Stimulated activated CD4-positive, alpha-beta T cell treated with anti-CD3 and anti-CD28 coated beads, Interleukin-4, amount 100 ng/mL, for 48 hours (primary cell): ENCODE measurements around the gene KCND2.

ENCODE experiments used
- DNase-seq, 2 donors: peaks; one replicate each; pipeline ENCODE4 v3.0.0-alpha.2; 2020; ENCODE audit warnings: low read depth in 2 of 2

KCND2 gene

GRCh38 chr7:120311028-120311788 is 38.2 kb downstream of the KCND2 start:
- no peak for DNase-seq

GRCh38 chr7:120320218-120320961 is 47.4 kb downstream of the KCND2 start:
- DNase-seq: no peak

- DNase-seq: no peak
Measured at GRCh38 chr7:120327054-120327453, 54.1 kb downstream of the KCND2 start.

GRCh38 chr7:120332433-120332832 is 59.5 kb downstream of the KCND2 start:
- DNase-seq: no peak

- no peak for DNase-seq
Measured at GRCh38 chr7:120334475-120334874, 61.5 kb downstream of the KCND2 start.

- no peak for DNase-seq
Measured at GRCh38 chr7:120337308-120337907, 64.4 kb downstream of the KCND2 start.

- no peak for DNase-seq
Measured at GRCh38 chr7:120344276-120344675, 71.3 kb downstream of the KCND2 start.

- no peak for DNase-seq
Measured at GRCh38 chr7:120353171-120353570, 80.2 kb downstream of the KCND2 start.

GRCh38 chr7:120360918-120361317 is 87.9 kb downstream of the KCND2 start:
- no peak for DNase-seq

GRCh38 chr7:120363414-120363813 is 90.4 kb downstream of the KCND2 start:
- no peak for DNase-seq

- DNase-seq: no peak
Measured at GRCh38 chr7:120370954-120371353, 98.0 kb downstream of the KCND2 start.

- DNase-seq: no peak
Measured at GRCh38 chr7:120373174-120373573, 100.2 kb downstream of the KCND2 start.

- no peak for DNase-seq
Measured at GRCh38 chr7:120394595-120394994, 121.6 kb downstream of the KCND2 start.

- no peak for DNase-seq
Measured at GRCh38 chr7:120395526-120396019, 122.6 kb downstream of the KCND2 start.

GRCh38 chr7:120398284-120399000 is 125.5 kb downstream of the KCND2 start:
- no peak for DNase-seq

GRCh38 chr7:120400806-120401455 is 128.0 kb downstream of the KCND2 start:
- no peak for DNase-seq

- no peak for DNase-seq
Measured at GRCh38 chr7:120402079-120402767, 129.2 kb downstream of the KCND2 start.

GRCh38 chr7:120402801-120403200 is 129.8 kb downstream of the KCND2 start:
- no peak for DNase-seq

GRCh38 chr7:120404042-120404441 is 131.1 kb downstream of the KCND2 start:
- DNase-seq: no peak

GRCh38 chr7:120405652-120406051 is 132.7 kb downstream of the KCND2 start:
- no peak for DNase-seq

- DNase-seq: no peak
Measured at GRCh38 chr7:120407010-120407409, 134.0 kb downstream of the KCND2 start.
